ENCODE data around the gene OSER1.

GRCh38 chr20:44186674-44187053 is 23.9 kb downstream of the OSER1 start:
- TF ChIP-seq CTCF (IDR thresholded peaks at IDR 0.05) (no peak), EZH2 (IDR thresholded peaks at IDR 0.05) (no peak), EZH2phosphoT487 (IDR thresholded peaks at IDR 0.05) (no peak)

Measured in neural progenitor cell (in vitro differentiated cells).